Spleen (tissue), 7 donors: ENCODE results near the gene VPS26B.
"Not testable (repeated sequence)": the region's sequence is repeated elsewhere in the genome, so short reads cannot be mapped to it uniquely, and the experiment has no call there.

Source experiments
- CTCF ChIP-seq, 11 experiments: fragments of 200-600 bp in 7 of 11; fragments of 450-650 bp in 4 of 11; sonication (generic) in 4 of 11; IDR thresholded peaks in 8 of 11; conservative IDR thresholded peaks in 3 of 11; 1 replicate in 7 of 11; 2 replicates in 4 of 11; pipeline versions ENCODE4 v1.4.0 to v1.8.0; 2016 to 2021; ENCODE audit warnings: antibody characterized with exemption in 11 of 11, inconsistent platforms in 4 of 11, mild to moderate bottlenecking in 1 of 11
- POLR2A ChIP-seq, 3 donors: fragments of 450-650 bp; IDR thresholded peaks; one replicate each; pipeline ENCODE4 v1.5.1; 2017; ENCODE audit warnings: antibody characterized with exemption in 3 of 3, mild to moderate bottlenecking in 1 of 3
- POLR2AphosphoS5 ChIP-seq, 3 donors: sonication (generic); formaldehyde crosslinking; IDR thresholded peaks; one replicate each; pipeline ENCODE4 v1.5.1; 2017; ENCODE audit warnings: antibody characterized with exemption in 3 of 3
- donor health status: DM: no; HTN: no; CAD: no; lungs with moderate emphysema.
- donor health status: DM: no; HTN: no; CAD: no.
- donor health status: DM: no; HTN: no; CAD: no.

GRCh38 chr11:134188092-134188491 lies 36.4 kb upstream of the VPS26B start:
- not testable (repeated sequence) for TF ChIP-seq CTCF (IDR thresholded peaks at IDR 0.05 in 8 of 11, conservative IDR thresholded peaks at IDR 0.05 in 3 of 11); POLR2A (IDR thresholded peaks at IDR 0.05); POLR2AphosphoS5 (IDR thresholded peaks at IDR 0.05)
